HCT116 (cell line): ENCODE measurements around the gene SYNDIG1. TPM values are rescaled to one million over a fixed set of nuclear protein-coding genes. Genes with fewer than 3 reads are reported as not detected.

Experiments used
- ATAC-seq: fragments of 200-7000 bp; cut with Tn5 transposase; 2 replicates; pipeline ENCODE4 v1.9.1; 2020; ENCODE audit warnings: mild to moderate bottlenecking, moderate library complexity
- BruUV-seq: library from RNA; stranded (reverse); fragments of 400-500 nt; replicated peaks from 2 replicates; lab custom pipeline; 2021; lab: Mats Ljungman, UMichigan
- CTCF ChIA-PET: fragments of 300-600 bp; sonication (Branson Sonifier 250); formaldehyde crosslinking; loops from one replicate; lab custom pipeline; 2021; ENCODE audit warnings: antibody characterized with exemption; lab: Charles Lee
- POLR2A ChIA-PET: fragments of 300-600, 350-600 bp; sonication (Branson Sonifier 250); formaldehyde crosslinking; loops from one replicate; lab custom pipeline; 2021; ENCODE audit warnings: antibody characterized with exemption; lab: Charles Lee
- RAD21 ChIA-PET, 2 experiments: fragments of 300-600 bp; sonication (Branson Sonifier 250); formaldehyde crosslinking; loops; one replicate each; lab custom pipeline; 2023; ENCODE audit warnings: low total read pairs in 2 of 2; ENCODE audit not compliant: uncharacterized antibody in 2 of 2, unreplicated experiment in 2 of 2, low non-redundant PET in 1 of 2; lab: Charles Lee
- DNase-seq: peaks from one replicate; pipeline ENCODE4 v3.0.0-alpha.2; 2010; ENCODE audit warnings: low read depth, low spot score
- H2AFZ ChIP-seq: fragments of 200-600 bp; shearing (Covaris generic), sonication (generic); 2 replicates; pipeline ENCODE4 v1.6.1; 2017; ENCODE audit warnings: low read depth, mixed run types, mixed read lengths, antibody characterized with exemption, low read length; ENCODE audit not compliant: poor library complexity, severe bottlenecking
- H3K27ac ChIP-seq: 2 replicates; pipeline ENCODE4 v1.5.1; 2012; ENCODE audit warnings: low read depth, low read length
- H3K27me3 ChIP-seq: fragments of 200-600 bp; sonication (generic); 2 replicates; pipeline ENCODE4 v1.6.1; 2016; ENCODE audit warnings: mixed run types, low read length, mixed read lengths; ENCODE audit not compliant: insufficient read depth
- H3K36me3 ChIP-seq, 2 experiments: fragments of 200-500 bp in 1 of 2; fragments of 200-600 bp in 1 of 2; sonication (Bioruptor generic) in 1 of 2; sonication (generic) in 1 of 2; 2 replicates each; pipeline versions ENCODE4 v1.5.1 to v1.6.1; 2014 to 2016; ENCODE audit warnings: low read length in 2 of 2, inconsistent platforms in 1 of 2, mixed read lengths in 1 of 2, mixed run types in 1 of 2; ENCODE audit not compliant: insufficient read depth in 2 of 2, control insufficient read depth in 1 of 2
- H3K4me1 ChIP-seq, 2 experiments: fragments of 200-600 bp in 1 of 2; sonication (generic) in 1 of 2; 2 replicates each; pipeline versions ENCODE4 v1.5.1 to v1.6.1; 2012 to 2017; ENCODE audit warnings: low read length in 2 of 2, inconsistent platforms in 1 of 2, mild to moderate bottlenecking in 1 of 2, mixed read lengths in 1 of 2, mixed run types in 1 of 2, moderate library complexity in 1 of 2; ENCODE audit not compliant: insufficient read depth in 2 of 2, control insufficient read depth in 1 of 2
- H3K4me2 ChIP-seq: fragments of 200-600 bp; sonication (generic); 2 replicates; pipeline ENCODE4 v1.6.1; 2017; ENCODE audit warnings: mixed run types, low read length, mixed read lengths
- H3K4me3 ChIP-seq, 2 experiments: fragments of 200-600 bp in 1 of 2; sonication (generic) in 1 of 2; replicated peaks in 1 of 2; 2 replicates each; pipeline ENCODE4 v1.5.1; 2011 to 2016; ENCODE audit warnings: low read length in 2 of 2, control low read depth in 1 of 2, low read depth in 1 of 2, mild to moderate bottlenecking in 1 of 2, mixed read lengths in 1 of 2, mixed run types in 1 of 2
- H3K79me2 ChIP-seq: fragments of 200-600 bp; sonication (generic); 2 replicates; pipeline ENCODE4 v1.6.1; 2017; ENCODE audit warnings: mild to moderate bottlenecking, mixed run types, low read length, moderate library complexity, mixed read lengths; ENCODE audit not compliant: insufficient read depth
- H3K9ac ChIP-seq: fragments of 200-600 bp; sonication (generic); 2 replicates; pipeline ENCODE4 v1.6.1; 2016; ENCODE audit warnings: low read length, mixed read lengths
- H3K9me2 ChIP-seq: fragments of 200-600 bp; sonication (generic), shearing (Covaris generic); 2 replicates; pipeline ENCODE4 v1.6.1; 2017; ENCODE audit warnings: mixed run types, mild to moderate bottlenecking, moderate library complexity; ENCODE audit not compliant: insufficient read depth
- H3K9me3 ChIP-seq, 2 experiments: fragments of 200-500 bp in 1 of 2; fragments of 200-600 bp in 1 of 2; sonication (Bioruptor generic) in 1 of 2; sonication (generic) in 1 of 2; 2 replicates each; pipeline ENCODE4 v1.6.1; 2014 to 2017; ENCODE audit warnings: low read length in 2 of 2, mixed read lengths in 2 of 2, inconsistent platforms in 1 of 2, low read depth in 1 of 2, mild to moderate bottlenecking in 1 of 2, mixed run types in 1 of 2, moderate library complexity in 1 of 2; ENCODE audit not compliant: control insufficient read depth in 1 of 2, insufficient read depth in 1 of 2
- H4K20me1 ChIP-seq: fragments of 200-600 bp; sonication (generic), shearing (Covaris generic); 2 replicates; pipeline ENCODE4 v1.6.1; 2017; ENCODE audit warnings: mixed run types, mild to moderate bottlenecking, moderate library complexity; ENCODE audit not compliant: insufficient read depth
- CEBPB ChIP-seq: IDR thresholded peaks from 2 replicates; pipeline ENCODE4 v1.6.1; 2012; ENCODE audit warnings: low read depth
- ELF1 ChIP-seq: IDR thresholded peaks from 2 replicates; pipeline ENCODE4 v1.6.1; 2012; ENCODE audit warnings: low read depth, borderline replicate concordance
- EZH2 ChIP-seq: fragments of 200-600 bp; sonication (generic); IDR thresholded peaks from 2 replicates; pipeline ENCODE4 v1.6.1; 2017; ENCODE audit warnings: antibody characterized with exemption, mixed run types
- EZH2phosphoT487 ChIP-seq: fragments of 200-600 bp; IDR thresholded peaks from 2 replicates; pipeline ENCODE4 v1.6.1; 2018; ENCODE audit warnings: antibody characterized with exemption, borderline replicate concordance
- MAX ChIP-seq: IDR thresholded peaks from 2 replicates; pipeline ENCODE4 v1.6.1; 2012
- POLR2A ChIP-seq: IDR thresholded peaks from 2 replicates; pipeline ENCODE4 v1.7.0; 2011; ENCODE audit warnings: borderline replicate concordance; ENCODE audit not compliant: insufficient read depth, insufficient read length; ENCODE audit errors: extremely low read depth
- POLR2AphosphoS5 ChIP-seq: IDR thresholded peaks from 2 replicates; pipeline ENCODE4 v1.6.1; 2011; ENCODE audit warnings: mild to moderate bottlenecking, low read depth, low read length, moderate library complexity
- SIN3A ChIP-seq: IDR thresholded peaks from 2 replicates; pipeline ENCODE4 v1.6.1; 2012; ENCODE audit warnings: low read depth
- SP1 ChIP-seq: IDR thresholded peaks from 2 replicates; pipeline ENCODE4 v1.6.1; 2012; ENCODE audit warnings: low read depth
- YY1 ChIP-seq: IDR thresholded peaks from 2 replicates; pipeline ENCODE4 v1.6.1; 2011; ENCODE audit warnings: low read length, low read depth, moderate library complexity, mild to moderate bottlenecking; ENCODE audit not compliant: insufficient replicate concordance; ENCODE audit errors: extremely low read depth
- ZNF274 ChIP-seq: fragments of 200-500 bp; sonication (Bioruptor generic); IDR thresholded peaks from 2 replicates; pipeline ENCODE4 v1.6.1; 2014; ENCODE audit warnings: mild to moderate bottlenecking, low read depth, low read length, inconsistent platforms
- intact Hi-C: fragments of 100-400 bp; cut with micrococcal nuclease; formaldehyde crosslinking; loops from 2 replicates; pipeline ENCODE4 v1.10.0; 2022
- total RNA-seq: library from RNA; stranded (reverse); gene quantifications from one replicate; pipeline ENCODE4 v1.2.1, GENCODE V29; 2021; ENCODE audit not compliant: unreplicated experiment
- TF ChIP-seq, protein P1 (sequence below), 3 experiments: fragments of 200-600 bp in 1 of 3; sonication (generic) in 1 of 3; IDR thresholded peaks in 2 of 3; conservative IDR thresholded peaks in 1 of 3; 2 replicates each; pipeline ENCODE4 v1.5.1; 2012 to 2017; ENCODE audit warnings: low read depth in 2 of 3, low read length in 2 of 3, antibody characterized with exemption in 1 of 3, borderline replicate concordance in 1 of 3, control low read depth in 1 of 3, mild to moderate bottlenecking in 1 of 3, mixed read lengths in 1 of 3, mixed run types in 1 of 3, moderate library complexity in 1 of 3; ENCODE audit not compliant: insufficient read depth in 1 of 3
- TF ChIP-seq, protein P2 (sequence below): IDR thresholded peaks from 2 replicates; pipeline ENCODE4 v1.6.1; 2012

The SYNDIG1 gene
- total RNA-seq, 1 experiment from 2014 or later, result not detected

- Histone ChIP-seq H3K9me3 (no peaks in the 10 kb centered on the region), H3K36me3 (no peaks in the 10 kb centered on the region), H3K27ac (no peak overlapping the region), H4K20me1 (no peaks in the 10 kb centered on the region), H3K79me2 (no peaks in the 10 kb centered on the region), H3K4me2 (no peak overlapping the region), H3K9me2 (no peaks in the 10 kb centered on the region), H3K9ac (no peak overlapping the region), H3K27me3 (peaks cover 45% of the 10 kb centered on the region), H3K4me3 (no peak overlapping the region), H3K4me1 (no peaks in the 10 kb centered on the region), H2AFZ (no peak overlapping the region)
- intact Hi-C loops, result no loop called here
- POLR2A ChIA-PET, result no interaction called here
- no TSS peak for BruUV-seq
- RAD21 ChIA-PET, result no interaction called here
- TF ChIP-seq SIN3A, result no peak
- no peak for TF ChIP-seq ZNF274
- TF ChIP-seq SP1, result no peak
- no peak for TF ChIP-seq YY1
- no peak for TF ChIP-seq POLR2AphosphoS5
- TF ChIP-seq, protein P1, sequence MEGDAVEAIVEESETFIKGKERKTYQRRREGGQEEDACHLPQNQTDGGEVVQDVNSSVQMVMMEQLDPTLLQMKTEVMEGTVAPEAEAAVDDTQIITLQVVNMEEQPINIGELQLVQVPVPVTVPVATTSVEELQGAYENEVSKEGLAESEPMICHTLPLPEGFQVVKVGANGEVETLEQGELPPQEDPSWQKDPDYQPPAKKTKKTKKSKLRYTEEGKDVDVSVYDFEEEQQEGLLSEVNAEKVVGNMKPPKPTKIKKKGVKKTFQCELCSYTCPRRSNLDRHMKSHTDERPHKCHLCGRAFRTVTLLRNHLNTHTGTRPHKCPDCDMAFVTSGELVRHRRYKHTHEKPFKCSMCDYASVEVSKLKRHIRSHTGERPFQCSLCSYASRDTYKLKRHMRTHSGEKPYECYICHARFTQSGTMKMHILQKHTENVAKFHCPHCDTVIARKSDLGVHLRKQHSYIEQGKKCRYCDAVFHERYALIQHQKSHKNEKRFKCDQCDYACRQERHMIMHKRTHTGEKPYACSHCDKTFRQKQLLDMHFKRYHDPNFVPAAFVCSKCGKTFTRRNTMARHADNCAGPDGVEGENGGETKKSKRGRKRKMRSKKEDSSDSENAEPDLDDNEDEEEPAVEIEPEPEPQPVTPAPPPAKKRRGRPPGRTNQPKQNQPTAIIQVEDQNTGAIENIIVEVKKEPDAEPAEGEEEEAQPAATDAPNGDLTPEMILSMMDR (IDR thresholded peaks at IDR 0.05 in 2 of 3, conservative IDR thresholded peaks at IDR 0.05 in 1 of 3; ENCODE audit: borderline replicate concordance in 1 of 3, insufficient read depth in 1 of 3, low read depth in 2 of 3, low read length in 2 of 3), result no peak
- no peak for TF ChIP-seq ELF1
- TF ChIP-seq, protein P2, sequence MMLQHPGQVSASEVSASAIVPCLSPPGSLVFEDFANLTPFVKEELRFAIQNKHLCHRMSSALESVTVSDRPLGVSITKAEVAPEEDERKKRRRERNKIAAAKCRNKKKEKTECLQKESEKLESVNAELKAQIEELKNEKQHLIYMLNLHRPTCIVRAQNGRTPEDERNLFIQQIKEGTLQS, result no peak
- no peak for TF ChIP-seq MAX
- TF ChIP-seq CEBPB, result no peak
- TF ChIP-seq EZH2phosphoT487, result no peak
- no peak for TF ChIP-seq EZH2
- no peak for TF ChIP-seq POLR2A
- ATAC-seq, result no peak
- CTCF ChIA-PET, result no interaction called here
- no peak for DNase-seq
Observed at GRCh38 chr20:24572862-24573261, 103.4 kb downstream of the SYNDIG1 start.
